NB4 (cell line): Measurements from ENCODE around the gene POSTN.

Source experiments
- MYC ChIP-seq: IDR thresholded peaks from 2 replicates; pipeline ENCODE4 v1.6.1; 2011; ENCODE audit warnings: low read depth, low read length
- TF ChIP-seq, protein P1 (sequence below): IDR thresholded peaks from one replicate; pipeline ENCODE4 v1.5.1; 2012; ENCODE audit warnings: low read depth, low read length
- TF ChIP-seq, protein P2 (sequence below): IDR thresholded peaks from 2 replicates; pipeline ENCODE4 v1.6.1; 2011; ENCODE audit warnings: low read depth, low read length

DNA sequence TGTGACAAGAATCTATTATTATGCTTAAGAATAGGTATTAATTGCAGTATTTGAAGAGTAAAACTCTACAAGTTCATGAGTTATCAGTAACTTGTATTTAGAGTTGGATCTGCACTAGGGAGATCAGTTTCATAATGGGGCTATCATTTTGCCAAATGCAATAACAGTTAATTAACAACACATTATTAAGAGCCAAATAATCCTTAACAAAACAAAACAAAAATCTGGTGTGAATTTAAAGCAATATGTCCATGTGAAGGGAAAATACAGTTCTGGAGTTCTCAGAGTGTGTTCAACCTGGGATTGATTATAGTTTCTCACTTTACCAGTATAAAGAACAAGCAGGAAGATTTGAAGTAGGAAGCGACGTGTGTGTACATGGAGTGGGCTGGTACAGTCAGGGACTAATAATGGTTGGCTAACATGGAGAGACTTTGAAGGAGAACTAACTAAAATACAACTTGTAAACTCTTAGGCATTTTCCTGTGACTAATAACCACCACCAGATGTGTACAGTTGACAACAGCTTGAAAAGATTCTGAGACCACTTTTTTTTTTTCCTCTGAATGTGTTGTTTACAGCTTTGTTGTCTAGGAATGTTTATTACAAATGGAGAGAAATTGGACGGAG lies 58.5 kb downstream of the POSTN start:
- no peak for TF ChIP-seq MYC
- TF ChIP-seq, protein P1, sequence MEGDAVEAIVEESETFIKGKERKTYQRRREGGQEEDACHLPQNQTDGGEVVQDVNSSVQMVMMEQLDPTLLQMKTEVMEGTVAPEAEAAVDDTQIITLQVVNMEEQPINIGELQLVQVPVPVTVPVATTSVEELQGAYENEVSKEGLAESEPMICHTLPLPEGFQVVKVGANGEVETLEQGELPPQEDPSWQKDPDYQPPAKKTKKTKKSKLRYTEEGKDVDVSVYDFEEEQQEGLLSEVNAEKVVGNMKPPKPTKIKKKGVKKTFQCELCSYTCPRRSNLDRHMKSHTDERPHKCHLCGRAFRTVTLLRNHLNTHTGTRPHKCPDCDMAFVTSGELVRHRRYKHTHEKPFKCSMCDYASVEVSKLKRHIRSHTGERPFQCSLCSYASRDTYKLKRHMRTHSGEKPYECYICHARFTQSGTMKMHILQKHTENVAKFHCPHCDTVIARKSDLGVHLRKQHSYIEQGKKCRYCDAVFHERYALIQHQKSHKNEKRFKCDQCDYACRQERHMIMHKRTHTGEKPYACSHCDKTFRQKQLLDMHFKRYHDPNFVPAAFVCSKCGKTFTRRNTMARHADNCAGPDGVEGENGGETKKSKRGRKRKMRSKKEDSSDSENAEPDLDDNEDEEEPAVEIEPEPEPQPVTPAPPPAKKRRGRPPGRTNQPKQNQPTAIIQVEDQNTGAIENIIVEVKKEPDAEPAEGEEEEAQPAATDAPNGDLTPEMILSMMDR, result no peak
- TF ChIP-seq, protein P2, sequence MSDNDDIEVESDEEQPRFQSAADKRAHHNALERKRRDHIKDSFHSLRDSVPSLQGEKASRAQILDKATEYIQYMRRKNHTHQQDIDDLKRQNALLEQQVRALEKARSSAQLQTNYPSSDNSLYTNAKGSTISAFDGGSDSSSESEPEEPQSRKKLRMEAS, result no peak
